Amniotic epithelial cell (primary cell): ENCODE results near the gene GAL3ST2.
"Not testable (repeated sequence)": the region's sequence is repeated elsewhere in the genome, so short reads cannot be mapped to it uniquely, and the experiment has no call there.

Experiments used
- DNase-seq: peaks from one replicate; pipeline ENCODE4 v3.0.0-alpha.2; 2010; ENCODE audit warnings: low read depth

Gene GAL3ST2

DNA sequence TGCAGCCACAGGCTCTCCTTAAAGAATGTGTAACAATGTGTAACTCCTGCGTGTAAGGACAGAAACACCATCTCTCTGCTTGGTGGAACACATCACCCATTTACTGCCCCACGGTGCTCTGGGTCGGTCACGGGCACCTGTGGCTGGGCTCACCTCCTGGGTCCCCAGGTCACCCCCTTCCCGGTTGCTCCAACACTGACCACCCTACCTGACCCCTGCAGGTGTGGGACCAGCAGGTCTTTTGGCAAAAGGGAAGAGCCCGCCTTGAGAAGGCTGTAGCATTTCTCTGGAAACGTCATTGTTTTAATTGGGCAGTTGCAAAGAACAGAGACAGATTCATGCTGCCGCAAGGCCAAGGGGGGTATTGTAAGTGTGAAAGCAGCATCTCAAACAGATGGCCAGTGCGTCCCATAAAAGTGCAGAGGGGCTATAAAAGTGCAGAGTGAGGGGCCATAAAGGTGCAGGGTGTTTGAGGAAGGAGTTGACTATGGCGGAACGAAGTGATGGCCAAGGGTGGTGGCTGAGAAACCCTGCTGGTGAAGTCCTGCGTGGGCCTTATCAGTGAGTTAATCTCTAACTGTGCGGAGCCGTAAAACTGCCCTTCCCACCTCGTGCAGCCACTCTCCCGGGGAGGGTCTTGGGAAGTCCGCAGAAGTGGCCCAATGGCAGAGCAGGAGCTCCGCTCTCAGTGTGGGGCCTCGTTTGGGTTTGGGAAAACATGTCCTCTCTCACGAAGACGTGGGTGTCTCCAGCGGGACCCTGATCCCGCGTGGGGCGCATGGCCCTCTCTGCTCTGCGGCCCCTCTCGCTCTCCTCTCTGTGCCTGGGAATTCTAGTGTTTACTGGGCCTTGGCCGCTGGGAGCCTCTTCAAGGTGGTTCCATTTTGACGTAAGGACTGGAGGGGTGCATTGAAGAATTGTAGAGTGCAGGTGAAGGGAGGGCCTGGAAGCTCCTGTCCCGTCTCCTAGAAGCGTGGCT, 18.7 kb downstream of the GAL3ST2 start:
- DNase-seq: no peak

DNA sequence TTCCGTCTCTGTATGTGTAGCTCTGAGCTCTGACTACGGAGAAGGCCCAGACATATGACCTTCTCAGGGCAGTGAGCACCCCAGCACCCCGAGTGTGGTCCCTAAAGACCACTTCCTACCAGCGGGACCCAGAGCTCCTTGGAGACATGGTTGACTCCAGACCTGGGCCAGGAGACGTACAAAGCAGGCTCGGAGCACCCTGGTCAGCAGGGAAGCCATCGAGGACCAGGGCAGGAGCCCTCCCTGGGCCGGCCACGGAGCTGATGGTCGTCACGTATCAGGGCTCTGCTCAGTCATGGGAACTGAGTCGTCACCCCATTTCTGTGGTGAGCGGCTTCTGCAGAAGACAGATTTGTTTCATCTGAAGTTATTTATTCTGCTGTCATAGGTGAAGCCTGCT, 19.6 kb downstream of the GAL3ST2 start:
- DNase-seq: no peak

DNA sequence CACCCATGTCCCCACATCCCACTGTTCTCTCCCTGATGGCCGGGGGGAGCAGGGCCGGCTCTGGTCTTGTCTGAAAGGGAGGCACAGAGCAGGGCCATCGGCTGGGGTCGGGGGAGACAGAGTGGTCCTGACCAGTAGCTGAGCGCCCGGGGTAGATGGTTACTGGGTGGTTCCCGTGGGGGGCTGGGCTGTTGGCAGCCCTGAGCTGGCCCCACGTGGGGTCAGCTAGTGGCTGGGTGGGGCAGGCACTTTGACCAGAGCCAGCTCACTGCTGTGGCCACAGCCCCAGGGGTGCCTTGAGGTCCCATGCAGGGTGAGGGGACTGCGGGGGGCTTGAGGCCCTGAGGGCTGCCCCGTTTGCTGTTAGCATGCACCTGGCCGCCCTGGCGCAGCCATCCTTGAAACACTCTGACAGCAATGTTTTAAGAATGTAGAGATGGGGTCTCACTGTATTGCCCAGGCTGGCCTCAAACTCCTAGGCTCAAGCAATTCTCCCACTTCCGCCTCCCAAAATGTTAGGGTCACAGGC, 20.1 kb downstream of the GAL3ST2 start:
- no peak for DNase-seq

DNA sequence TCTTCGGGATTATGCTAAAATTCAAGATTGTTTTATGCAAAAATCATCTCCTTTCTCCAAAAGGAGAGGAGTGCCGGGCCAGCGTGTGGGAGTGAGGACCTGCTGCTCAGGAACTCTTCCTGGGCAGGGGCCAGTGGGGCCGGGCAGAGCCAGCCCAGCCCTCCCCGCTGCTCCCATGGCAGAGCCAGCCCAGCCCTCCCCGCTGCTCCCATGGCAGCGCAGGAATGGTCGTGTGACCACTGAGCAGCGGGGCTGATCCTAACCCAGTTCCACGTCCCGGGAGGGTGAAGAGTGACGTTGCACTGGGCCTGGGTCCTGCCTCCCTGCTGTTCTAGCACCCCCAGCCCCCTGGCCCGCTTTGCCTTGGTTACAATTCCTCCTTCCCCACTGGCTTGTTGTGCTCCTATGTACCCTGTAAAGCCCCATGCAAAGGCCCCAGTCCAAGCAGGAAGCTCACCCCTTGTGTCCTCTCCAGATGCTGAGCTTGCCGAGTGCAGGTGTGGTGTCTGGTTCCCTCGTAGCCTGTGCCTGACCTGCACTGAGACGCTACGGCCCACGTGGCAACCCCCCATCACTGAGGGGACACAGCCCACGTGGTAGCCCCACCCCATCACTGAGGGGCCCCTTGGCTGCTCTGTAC, 20.9 kb downstream of the GAL3ST2 start:
- no peak for DNase-seq

DNA sequence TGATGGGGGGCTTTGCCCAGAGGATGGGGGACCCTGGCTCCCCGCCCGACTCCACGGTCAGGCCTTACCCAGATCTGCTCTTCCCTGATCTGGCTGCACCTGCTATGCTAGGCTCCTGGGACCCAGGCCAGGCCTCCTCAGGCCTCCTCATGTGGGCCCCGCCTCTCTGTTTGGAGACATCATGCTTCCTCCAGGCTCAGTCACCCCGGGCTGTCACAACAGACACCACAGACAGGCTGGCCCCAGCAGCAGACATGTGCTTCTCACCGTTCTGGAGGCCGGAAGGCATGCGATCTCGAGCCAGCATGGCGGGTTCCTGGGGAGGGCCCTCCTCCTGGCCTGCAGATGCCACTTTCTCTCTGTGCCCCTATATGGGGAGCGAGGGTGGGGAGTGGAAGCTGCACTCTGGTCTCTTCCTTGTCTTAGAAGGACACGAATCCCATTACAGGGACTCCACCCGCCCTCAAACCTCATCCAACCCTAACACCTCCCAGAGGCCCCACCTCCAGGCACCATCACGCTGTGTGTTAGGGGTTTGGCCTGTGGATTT, 21.5 kb downstream of the GAL3ST2 start:
- no peak for DNase-seq

DNA sequence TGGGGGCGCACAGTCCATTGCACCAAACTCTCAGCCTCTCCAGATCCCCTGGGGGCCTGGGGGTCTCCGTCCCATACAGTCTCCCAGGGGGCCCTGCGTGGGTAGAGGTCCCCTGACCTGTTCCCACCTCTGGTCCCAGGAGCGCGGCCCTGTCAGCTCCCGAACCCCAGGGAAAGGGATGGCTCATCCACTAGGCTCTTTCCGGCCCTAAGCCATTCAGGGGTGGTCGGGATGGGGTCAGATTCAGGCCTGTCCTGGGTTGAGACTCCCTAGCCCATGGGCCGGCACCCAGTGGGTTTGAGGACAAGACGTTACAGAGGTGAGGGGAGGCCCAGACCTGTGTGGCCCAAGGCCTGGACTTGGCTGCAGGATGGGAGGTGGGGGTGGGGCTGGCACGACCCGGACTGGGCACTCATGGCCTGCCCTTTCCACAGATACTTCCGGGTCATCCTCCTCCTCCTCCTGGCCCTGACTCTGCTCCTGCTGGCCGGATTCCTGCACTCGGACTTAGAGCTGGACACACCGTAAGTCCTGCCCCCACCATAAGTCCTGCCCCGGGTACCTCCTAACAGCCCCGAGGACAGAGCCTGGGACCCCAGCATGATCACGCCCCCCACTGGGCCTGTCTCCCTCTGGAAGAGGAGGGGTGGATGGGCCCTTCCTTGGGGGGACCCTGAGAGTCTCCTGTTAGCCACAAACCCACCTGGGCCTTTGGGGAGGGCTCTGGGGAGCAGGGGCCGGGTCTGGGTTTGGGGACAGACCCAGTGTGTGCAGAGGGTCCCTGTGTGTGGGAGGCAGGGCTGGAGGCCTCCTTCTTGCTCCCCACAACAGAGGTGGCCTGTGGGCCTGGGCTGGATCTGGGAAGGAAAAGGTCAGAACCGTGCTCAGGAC, 22.3 kb downstream of the GAL3ST2 start:
- DNase-seq: no peak

DNA sequence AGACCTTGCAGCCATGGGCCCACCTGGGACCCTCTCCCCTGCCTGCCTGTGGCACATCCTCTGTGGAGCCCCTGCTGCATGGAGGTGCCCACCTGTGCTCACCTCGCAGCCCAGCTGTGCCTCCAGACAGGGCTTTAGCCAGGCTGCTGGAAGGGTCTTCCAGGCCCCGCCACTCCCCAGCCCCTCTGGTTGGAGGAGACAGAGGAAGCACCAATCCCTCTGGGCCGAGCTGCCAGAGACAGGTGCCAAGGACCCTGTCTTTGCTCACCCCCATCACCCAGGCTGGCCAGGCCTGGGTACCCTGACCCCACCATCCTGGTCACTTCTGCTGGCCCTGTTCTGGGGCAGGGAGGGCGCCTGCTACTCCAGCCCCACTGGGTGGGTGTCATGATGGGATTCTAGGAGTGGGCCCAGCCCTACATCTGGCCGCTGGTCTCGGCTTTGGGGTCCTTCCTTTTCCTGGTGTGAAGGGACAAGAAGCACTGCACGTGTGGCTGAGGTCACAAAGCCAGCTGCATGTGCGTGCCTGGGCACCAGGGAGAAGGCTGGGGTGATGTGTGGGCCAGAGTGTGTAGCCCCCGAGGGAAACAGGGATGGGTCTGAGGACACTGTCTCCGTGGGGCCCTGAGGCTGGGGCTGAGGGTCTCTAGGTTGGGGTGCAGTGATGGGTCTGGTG, 23.0 kb downstream of the GAL3ST2 start:
- no peak for DNase-seq

DNA sequence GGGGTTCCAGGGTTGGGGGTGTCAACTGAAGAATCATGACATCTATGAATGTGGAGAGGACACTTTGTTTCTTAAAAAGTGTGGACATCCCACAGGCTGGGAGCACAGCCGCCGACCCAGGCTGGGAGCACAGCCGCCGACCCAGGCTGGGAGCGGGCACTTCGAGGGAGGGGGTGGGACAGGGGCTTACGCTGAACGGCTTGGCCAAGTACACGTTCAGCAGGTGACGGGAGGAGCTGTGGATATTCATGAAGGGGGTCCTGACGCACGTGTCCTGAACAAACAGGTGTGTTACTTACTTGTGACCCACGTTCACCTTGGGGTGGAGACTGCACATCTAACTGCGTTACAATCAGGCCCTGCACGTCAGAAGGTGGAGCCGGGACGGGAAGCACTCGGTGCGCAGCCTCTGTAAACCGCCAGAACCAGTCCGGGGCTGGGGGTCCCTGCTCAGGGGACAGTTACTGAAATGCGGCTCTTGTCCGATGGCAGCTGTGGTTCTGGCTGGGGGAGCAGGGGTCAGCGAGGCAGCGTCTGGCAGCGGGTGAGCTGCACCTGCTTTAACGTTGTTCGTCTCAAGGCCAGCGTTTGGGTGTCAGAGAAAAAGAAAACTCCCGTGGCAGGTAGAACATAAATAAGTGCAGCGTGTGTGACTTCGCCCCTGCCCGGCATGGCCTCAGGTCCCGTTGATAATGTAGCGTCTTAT, 23.7 kb downstream of the GAL3ST2 start:
- DNase-seq: not testable (repeated sequence)

DNA sequence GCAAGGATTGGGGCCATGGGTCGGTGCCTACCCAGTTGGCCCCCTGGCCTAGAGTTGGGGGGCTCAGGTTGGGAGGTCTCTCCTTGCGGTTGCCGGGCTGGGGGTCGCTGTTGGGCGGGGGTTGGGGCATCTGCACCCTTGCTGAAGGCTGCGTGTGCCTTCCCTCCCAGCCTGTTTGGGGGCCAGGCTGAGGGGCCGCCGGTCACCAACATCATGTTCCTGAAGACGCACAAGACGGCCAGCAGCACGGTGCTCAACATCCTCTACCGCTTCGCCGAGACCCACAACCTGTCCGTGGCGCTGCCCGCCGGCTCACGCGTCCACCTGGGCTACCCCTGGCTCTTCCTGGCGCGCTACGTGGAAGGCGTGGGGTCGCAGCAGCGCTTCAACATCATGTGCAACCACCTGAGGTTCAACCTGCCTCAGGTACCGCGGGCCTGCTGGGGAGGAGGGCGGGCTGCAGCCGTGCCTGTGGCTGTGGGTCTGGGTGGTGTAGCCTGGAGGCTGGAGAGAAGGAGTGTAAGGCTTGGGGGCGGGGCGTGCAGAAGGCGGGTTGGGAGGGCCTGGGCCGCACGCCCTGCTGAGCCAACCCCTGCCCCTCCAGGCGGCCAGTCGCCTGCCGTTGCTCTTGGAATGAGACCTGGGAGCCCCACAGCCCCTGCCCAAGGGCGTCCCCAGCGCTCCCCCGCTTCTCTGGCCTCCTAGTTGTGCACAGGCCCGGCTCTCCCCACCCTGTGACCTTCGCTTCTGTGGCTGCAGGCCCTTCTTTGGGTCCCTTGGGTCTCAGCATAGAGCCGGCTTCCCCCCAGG, 25.2 kb downstream of the GAL3ST2 start:
- no peak for DNase-seq

DNA sequence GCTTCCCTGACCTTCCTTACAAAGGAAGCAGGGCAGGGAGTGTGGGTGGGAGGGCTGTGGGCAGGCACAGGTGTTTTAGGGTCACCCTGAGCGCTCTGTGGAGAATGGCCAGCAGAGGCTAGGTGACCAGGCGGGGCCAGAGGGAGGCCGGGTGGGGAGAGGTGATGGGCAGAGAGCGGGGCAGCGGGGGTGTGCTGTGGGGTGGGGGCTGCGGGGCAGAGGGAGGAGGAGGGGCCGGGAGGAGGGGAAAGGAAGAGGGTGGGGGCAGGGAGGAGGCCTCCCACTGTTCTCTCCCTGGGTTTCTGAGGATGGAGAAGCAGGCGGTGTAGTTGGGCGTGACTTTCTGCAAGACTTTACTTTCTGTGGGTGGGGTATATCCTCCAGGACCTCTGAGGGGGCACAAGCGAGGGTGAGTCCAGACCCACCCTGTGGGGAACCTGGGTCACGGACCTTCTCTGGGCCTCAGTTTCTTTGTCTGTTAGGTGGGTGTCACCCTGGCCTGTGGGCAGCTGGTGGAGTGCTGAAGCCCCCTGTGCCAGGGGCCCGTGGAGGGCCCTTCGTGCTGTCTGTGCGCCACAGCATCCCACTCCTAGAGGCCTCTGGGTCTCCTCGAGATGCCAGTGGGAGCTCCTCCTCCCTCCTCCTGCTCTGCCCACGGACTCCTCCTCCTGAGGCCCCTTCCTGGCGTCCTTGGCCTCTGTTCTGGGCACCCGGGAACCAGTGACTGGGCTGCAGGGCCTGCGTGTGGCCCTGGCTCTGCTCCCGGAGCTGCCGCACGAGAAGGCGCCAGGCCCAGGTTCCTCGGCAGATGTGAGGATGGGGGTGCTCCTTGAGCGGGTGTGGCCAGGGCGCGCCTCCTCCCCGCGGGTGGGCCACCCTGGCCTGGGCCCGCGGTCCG, 26.0 kb downstream of the GAL3ST2 start:
- DNase-seq: no peak

DNA sequence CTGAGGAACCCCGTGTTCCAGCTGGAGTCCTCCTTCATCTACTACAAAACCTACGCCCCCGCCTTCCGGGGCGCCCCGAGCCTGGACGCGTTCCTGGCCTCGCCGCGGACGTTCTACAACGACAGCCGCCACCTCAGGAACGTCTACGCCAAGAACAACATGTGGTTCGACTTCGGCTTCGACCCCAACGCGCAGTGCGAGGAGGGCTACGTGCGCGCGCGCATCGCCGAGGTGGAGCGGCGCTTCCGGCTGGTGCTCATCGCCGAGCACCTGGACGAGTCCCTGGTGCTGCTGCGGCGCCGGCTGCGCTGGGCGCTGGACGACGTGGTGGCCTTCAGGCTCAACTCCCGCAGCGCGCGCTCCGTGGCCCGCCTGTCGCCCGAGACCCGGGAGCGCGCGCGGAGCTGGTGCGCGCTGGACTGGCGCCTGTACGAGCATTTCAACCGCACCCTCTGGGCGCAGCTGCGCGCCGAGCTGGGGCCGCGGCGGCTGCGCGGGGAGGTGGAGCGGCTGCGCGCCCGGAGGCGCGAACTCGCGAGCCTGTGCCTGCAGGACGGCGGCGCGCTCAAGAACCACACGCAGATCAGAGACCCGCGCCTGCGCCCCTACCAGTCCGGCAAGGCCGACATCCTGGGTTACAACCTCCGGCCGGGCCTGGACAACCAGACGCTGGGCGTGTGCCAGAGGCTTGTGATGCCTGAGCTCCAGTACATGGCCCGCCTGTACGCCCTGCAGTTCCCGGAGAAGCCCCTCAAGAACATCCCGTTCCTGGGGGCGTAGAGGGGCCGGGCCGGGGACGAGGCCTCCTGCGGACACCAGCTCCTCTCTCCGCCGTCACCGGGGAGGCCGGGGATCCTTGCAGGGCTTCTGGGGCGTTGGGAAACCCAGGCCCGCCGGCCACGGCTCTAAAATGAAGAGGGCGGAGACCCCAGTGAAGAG, 27.0 kb downstream of the GAL3ST2 start:
- peak; percentile 71 for DNase-seq

DNA sequence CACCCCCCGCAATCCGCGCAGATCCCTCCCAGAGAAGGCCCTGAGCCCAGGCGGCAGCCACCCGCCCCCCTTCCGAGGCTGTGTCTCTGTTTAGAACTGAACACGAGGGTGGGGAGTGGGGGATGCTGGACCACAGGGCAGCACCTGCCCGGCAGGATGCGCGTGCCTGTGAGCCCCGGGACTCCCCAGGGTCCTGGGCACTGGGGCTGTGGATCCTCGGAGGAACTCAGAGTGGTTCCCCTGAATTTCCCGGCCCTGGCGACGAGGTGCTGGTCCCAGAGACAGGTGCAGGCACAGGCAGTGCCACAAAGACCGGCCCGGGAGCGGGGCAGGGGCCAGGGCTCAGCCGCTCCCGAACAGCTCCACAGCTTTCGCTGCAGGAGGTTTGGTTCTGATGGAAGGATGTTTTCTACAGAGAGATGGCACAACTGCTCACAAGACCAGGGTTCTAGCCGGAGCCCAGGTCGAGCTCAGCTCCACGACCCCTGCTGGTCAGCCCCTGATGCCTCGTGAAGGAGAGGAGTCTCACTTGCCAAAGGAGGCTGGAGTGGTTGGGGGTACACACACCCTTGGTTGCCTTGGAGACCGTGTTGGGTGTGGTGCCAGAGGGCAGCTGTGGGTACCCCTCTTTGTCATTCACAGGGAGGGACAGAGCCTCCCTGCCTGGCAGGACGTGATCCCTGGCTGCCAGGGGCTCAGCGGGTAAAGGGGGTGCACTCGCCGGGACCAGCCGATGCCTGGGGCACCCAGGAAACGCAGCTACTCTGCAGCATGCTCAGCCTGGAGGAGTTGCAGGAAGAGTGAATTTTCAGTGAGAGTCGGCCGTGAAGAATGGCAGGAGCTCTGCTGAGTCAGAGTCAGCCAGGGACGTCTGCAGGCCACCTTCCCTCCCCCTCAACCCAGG, 28.0 kb downstream of the GAL3ST2 start:
- peak; percentile 79 for DNase-seq

DNA sequence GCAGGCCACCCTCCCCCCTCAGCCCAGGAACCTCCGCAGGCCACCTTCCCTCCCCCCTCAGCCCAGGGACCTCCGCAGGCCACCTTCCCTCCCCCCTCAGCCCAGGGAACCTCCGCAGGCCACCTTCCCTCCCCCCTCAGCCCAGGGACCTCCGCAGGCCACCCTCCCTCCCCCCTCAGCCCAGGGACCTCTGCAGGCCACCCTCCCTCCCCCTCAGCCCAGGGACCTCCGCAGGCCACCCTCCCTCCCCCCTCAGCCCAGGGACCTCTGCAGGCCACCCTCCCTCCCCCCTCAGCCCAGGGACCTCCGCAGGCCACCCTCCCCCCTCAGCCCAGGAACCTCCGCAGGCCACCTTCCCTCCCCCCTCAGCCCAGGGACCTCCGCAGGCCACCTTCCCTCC, 29.6 kb downstream of the GAL3ST2 start:
- DNase-seq: peak; percentile 43

DNA sequence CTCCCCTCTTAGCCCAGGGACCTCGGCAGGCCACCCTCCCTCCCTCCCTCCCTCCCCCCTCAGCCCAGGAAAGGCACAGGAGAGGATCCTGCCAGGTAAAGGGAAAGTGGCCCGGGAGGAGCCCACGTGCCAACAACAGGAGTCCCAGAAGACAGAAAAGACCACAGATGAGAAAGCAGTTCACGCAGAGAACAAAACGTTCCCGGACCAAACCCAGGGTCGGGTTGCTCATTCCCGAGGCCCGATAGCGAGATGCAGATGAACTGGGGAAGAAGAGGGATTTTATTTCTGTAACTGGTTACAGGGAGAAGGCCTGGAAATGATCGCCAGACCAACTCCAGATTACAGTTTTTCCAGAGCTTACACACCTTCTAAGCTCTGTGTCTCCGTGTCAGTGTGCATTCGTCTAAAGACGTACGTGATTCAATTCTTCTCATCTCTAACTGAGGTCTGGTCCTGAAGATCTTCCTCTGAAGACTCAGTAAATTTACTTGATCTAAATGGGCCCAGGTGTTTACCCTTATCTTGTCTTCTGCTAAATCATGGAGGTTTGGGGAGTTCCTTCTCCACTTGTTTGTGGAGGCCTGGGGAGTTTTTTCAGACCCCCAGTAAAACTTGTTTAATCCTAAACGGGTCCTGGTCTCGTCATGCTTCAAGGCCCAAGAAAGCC, 31.6 kb downstream of the GAL3ST2 start:
- peak; percentile 74 for DNase-seq

DNA sequence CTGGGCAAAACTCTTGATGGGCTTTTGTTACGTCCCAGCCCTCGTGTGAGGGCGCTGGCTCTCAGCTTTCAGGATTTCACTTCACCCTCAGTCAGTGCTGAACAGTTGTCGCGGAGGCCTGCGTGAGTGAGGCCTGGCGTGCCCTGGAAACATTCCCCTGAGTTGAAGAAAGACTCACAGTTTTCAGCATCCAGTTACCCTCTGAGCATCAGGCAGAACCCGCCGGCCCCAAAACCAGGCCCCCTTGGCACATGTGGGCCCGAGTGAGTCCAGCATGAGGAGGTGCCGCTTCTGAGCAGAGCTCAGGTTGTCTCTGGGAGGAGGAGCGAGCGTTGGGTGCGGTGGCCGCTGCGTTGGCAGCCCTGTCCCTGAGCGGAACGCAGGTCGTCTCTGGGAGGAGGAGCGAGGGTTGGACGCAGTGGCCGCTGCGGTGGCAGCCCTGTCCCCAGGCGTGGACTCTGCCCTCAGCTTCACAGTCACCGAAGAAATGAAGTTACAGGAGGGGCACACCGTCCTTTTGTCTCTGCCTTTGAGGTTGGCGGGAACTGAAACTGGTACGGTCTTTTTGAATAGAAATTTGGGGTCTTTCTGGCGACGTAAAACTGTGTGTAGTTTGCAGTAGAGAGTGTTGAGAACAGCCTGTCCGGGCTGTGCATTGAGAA, 32.2 kb downstream of the GAL3ST2 start, which contains the start of gene NEU4:
NEU4 (plus strand) TSS at position 473 of the 662 bp plus-strand sequence. CDS start 5,292 bp downstream, outside the sequence.
- DNase-seq: no peak
